ENCODE measurements around the gene SUSD3. TPM values are rescaled to one million over a fixed set of nuclear protein-coding genes. Genes with fewer than 3 reads are reported as not detected.

Gene SUSD3
- total and polyA plus RNA-seq, 2 donors from 2014 or later, result 12.2 to 34.6 TPM

DNA sequence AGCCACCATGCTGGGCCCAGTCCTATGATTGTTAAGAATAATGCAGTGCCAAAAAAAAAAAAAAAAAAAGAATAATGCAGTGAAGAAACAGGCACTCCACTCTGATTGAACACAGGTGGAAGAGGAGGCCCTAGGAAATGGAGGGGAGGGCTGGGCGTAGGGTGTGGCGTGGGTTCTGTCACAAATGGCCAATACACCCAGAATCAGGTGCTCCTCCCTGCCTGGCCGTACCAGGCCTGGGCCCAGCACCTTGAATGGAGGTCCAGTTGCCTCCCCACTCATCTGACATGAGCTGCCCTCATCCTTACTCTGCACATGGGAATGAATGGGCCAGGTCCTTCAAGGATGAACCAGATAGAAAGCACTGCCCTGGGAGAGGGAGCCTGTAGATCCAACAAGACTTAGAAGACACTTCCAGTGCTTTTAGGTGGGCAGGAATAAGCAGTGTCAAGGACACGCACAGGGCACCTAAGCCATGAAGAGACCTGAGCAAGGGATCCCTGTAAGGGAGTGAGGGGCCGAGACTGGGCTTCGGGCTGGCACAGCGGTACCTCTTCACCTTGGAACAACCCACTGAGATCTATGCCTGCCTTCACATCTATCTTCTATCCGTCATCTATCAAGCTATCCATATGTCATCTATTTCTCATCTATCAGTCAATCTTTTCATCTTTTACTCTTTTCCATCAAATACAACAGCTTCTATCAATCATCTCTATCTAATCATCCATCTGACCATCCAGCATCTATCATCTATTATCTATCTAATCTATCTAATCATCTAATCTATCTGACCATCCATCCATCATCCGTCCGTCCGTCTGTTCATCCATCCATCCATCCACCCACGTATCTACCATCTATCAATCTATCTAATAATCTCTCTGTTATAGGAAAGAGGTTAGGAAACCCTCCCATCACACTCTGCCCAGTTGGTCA is 59.7 kb downstream of the SUSD3 start:
- H3K9me3 ChIP-seq (ENCODE audit: control insufficient read depth in 2 of 3, insufficient read depth in 1 of 3, low read length in 3 of 3), result no peaks in the 10 kb centered on the region
- DNase-seq, result peak in 2 of 5 donors; percentile 27 to 51
- FAIRE-seq, result no peak
- no peak overlapping the region for H3K27ac ChIP-seq (ENCODE audit: low read depth in 2 of 2, low read length in 2 of 2)
- peaks cover 0 to 17% (median 10%) of the 10 kb centered on the region in 3 donors for H3K4me1 ChIP-seq (ENCODE audit: control insufficient read depth in 2 of 3, insufficient read depth in 2 of 3, low read depth in 1 of 3, low read length in 3 of 3)
- intact Hi-C loops (cut with DNase I), result no loop called here
- no peak overlapping the region for H3K9ac ChIP-seq (ENCODE audit: low read length in 3 of 3)
- no peaks in the 10 kb centered on the region for H3K27me3 ChIP-seq (ENCODE audit: control insufficient read depth, insufficient read depth, low read length)
- H3K4me3 ChIP-seq (ENCODE audit: low read length in 3 of 3), result no peak overlapping the region
- peaks cover 0 to 18% (median 2%) of the 10 kb centered on the region in 3 donors for H3K36me3 ChIP-seq (ENCODE audit: control insufficient read depth in 2 of 3, insufficient read depth in 3 of 3, low read length in 3 of 3)
- TF ChIP-seq, protein P1, sequence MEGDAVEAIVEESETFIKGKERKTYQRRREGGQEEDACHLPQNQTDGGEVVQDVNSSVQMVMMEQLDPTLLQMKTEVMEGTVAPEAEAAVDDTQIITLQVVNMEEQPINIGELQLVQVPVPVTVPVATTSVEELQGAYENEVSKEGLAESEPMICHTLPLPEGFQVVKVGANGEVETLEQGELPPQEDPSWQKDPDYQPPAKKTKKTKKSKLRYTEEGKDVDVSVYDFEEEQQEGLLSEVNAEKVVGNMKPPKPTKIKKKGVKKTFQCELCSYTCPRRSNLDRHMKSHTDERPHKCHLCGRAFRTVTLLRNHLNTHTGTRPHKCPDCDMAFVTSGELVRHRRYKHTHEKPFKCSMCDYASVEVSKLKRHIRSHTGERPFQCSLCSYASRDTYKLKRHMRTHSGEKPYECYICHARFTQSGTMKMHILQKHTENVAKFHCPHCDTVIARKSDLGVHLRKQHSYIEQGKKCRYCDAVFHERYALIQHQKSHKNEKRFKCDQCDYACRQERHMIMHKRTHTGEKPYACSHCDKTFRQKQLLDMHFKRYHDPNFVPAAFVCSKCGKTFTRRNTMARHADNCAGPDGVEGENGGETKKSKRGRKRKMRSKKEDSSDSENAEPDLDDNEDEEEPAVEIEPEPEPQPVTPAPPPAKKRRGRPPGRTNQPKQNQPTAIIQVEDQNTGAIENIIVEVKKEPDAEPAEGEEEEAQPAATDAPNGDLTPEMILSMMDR (IDR thresholded peaks at IDR 0.05; ENCODE audit: borderline replicate concordance, extremely low read depth, insufficient read depth), result no peak

DNA sequence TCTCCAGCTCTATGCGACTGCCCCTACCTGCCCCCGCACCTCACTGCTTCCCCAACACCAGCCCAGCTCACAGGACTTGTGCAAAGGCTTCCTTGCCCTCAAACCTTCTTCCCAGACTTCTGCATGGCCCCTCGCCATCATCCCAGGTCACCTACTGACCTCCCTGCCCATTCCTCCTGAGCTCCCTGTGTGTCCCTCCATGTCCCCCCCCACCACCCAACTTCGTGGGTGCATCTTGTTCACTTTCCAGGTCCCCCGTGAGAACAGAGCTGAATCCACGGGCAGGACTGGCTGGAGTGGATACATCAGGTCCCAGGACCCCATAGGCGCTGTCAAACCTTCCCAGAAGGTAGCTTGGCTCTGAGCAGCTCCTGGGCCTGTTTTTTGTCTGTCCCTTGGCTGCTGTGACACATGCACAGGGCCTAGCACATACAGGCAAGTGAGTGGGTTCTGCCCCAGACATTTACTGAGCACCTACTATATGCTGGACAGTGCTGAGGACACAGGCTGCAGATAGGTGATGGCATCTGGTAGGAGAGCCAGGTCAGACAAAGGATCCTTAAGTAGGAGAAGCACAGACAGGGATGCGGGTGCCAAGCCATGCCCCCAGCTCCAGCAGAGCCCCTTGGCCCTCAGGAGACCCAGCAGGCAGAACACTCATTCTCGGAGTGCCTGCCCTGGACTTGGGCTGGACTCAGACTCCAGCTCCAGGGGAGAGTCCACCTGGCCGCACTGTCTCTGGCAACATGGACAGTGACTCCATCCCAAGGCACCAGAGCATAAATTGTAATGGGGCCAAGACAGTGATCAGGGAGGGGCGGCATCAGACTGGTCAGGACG is 60.6 kb downstream of the SUSD3 start:
- Histone ChIP-seq H3K9me3 (ENCODE audit: control insufficient read depth in 2 of 3, insufficient read depth in 1 of 3, low read length in 3 of 3) (no peaks in the 10 kb centered on the region), H3K9ac (ENCODE audit: low read length in 3 of 3) (no peak overlapping the region), H3K36me3 (ENCODE audit: control insufficient read depth in 2 of 3, insufficient read depth in 3 of 3, low read length in 3 of 3) (peaks cover 0 to 20% (median 8%) of the 10 kb centered on the region in 3 donors), H3K27ac (ENCODE audit: low read depth in 2 of 2, low read length in 2 of 2) (peak overlapping the region; percentile 56 to 71), H3K4me1 (ENCODE audit: control insufficient read depth in 2 of 3, insufficient read depth in 2 of 3, low read depth in 1 of 3, low read length in 3 of 3) (peaks cover 0 to 18% (median 10%) of the 10 kb centered on the region in 3 donors), H3K4me3 (ENCODE audit: low read length in 3 of 3) (no peak overlapping the region), H3K27me3 (ENCODE audit: control insufficient read depth, insufficient read depth, low read length) (no peaks in the 10 kb centered on the region)
- peak in 2 of 5 donors; percentile 36 to 72 for DNase-seq
- FAIRE-seq, result no peak
- intact Hi-C loops (cut with DNase I), result no loop called here
- TF ChIP-seq, protein P1 (IDR thresholded peaks at IDR 0.05; ENCODE audit: borderline replicate concordance, extremely low read depth, insufficient read depth), result no peak

DNA sequence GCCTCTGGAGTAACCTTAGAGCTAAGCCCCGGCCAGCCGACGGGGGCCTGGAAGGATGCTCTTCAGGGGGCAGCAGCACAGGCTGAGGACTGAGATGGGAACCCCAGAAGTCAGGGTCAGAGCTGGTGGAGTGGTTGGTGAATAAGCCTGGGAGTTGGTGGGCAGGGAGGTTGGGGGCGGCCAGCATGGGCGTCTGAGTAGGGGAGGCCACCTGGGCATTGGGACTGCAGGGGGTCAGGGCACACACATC is 61.1 kb downstream of the SUSD3 start:
- Histone ChIP-seq H3K9ac (ENCODE audit: low read length in 3 of 3) (no peak overlapping the region), H3K36me3 (ENCODE audit: control insufficient read depth in 2 of 3, insufficient read depth in 3 of 3, low read length in 3 of 3) (peaks cover 0 to 22% (median 9%) of the 10 kb centered on the region in 3 donors)
- FAIRE-seq, result no peak

More for the DNA sequence above, 61.1 kb downstream of the SUSD3 start:
- Histone ChIP-seq H3K27me3 (ENCODE audit: control insufficient read depth, insufficient read depth, low read length) (no peaks in the 10 kb centered on the region), H3K9me3 (ENCODE audit: control insufficient read depth in 2 of 3, insufficient read depth in 1 of 3, low read length in 3 of 3) (no peaks in the 10 kb centered on the region), H3K27ac (ENCODE audit: low read depth in 2 of 2, low read length in 2 of 2) (peak overlapping the region; percentile 56 to 71), H3K4me1 (ENCODE audit: control insufficient read depth in 2 of 3, insufficient read depth in 2 of 3, low read depth in 1 of 3, low read length in 3 of 3) (peaks cover 0 to 18% (median 10%) of the 10 kb centered on the region in 3 donors), H3K4me3 (ENCODE audit: low read length in 3 of 3) (no peak overlapping the region)
- TF ChIP-seq, protein P1 (IDR thresholded peaks at IDR 0.05; ENCODE audit: borderline replicate concordance, extremely low read depth, insufficient read depth), result no peak
- peak in 1 of 5 donors; percentile 3 for DNase-seq
- intact Hi-C loops (cut with DNase I), result no loop called here

Measured in kidney (tissue), 14 donors.